BE2C (cell line): ENCODE results near the gene APIP.

Source experiments
- DNase-seq: peaks from one replicate; pipeline ENCODE4 v3.0.0-alpha.2; 2020
- H3K27me3 ChIP-seq: fragments of 250-450 bp; sonication (Bioruptor Pico); 2 replicates; pipeline ENCODE4 v1.5.1; 2020; ENCODE audit warnings: mild to moderate bottlenecking
- H3K36me3 ChIP-seq: fragments of 250-450 bp; sonication (Bioruptor Pico); 2 replicates; pipeline ENCODE4 v1.5.1; 2020; ENCODE audit warnings: mild to moderate bottlenecking
- H3K4me1 ChIP-seq: fragments of 250-450 bp; sonication (Bioruptor Pico); 2 replicates; pipeline ENCODE4 v1.5.1; 2020
- H3K4me3 ChIP-seq: 2 replicates; pipeline ENCODE4 v1.5.1; 2011; ENCODE audit warnings: low read depth, low read length
- H3K9me3 ChIP-seq: fragments of 250-450 bp; sonication (Bioruptor Pico); 2 replicates; pipeline ENCODE4 v1.5.1; 2020
- CTCF ChIP-seq: IDR thresholded peaks from 2 replicates; pipeline ENCODE4 v1.5.1; 2012; ENCODE audit warnings: mild to moderate bottlenecking, low read depth, low read length

Gene APIP

GRCh38 chr11:34851916-34852315 lies 64.3 kb downstream of the APIP start:
- Histone ChIP-seq H3K4me3 (no peak overlapping the region), H3K36me3 (no peaks in the 10 kb centered on the region), H3K27me3 (no peaks in the 10 kb centered on the region), H3K9me3 (no peaks in the 10 kb centered on the region), H3K4me1 (no peaks in the 10 kb centered on the region)
- no peak for TF ChIP-seq CTCF
- no peak for DNase-seq

- DNase-seq: no peak
- Histone ChIP-seq H3K36me3 (no peaks in the 10 kb centered on the region), H3K27me3 (no peaks in the 10 kb centered on the region), H3K4me3 (no peak overlapping the region), H3K4me1 (no peaks in the 10 kb centered on the region), H3K9me3 (no peaks in the 10 kb centered on the region)
- no peak for TF ChIP-seq CTCF
These were observed 65.8 kb downstream of the APIP start for GRCh38 chr11:34850334-34850733.

GRCh38 chr11:34846467-34846866 lies 69.7 kb downstream of the APIP start:
- no peak for TF ChIP-seq CTCF
- Histone ChIP-seq H3K9me3 (no peaks in the 10 kb centered on the region), H3K4me3 (no peak overlapping the region), H3K36me3 (no peaks in the 10 kb centered on the region), H3K4me1 (no peaks in the 10 kb centered on the region), H3K27me3 (no peaks in the 10 kb centered on the region)
- DNase-seq: no peak

GRCh38 chr11:34844463-34845112 lies 71.6 kb downstream of the APIP start:
- no peak overlapping the region for H3K4me3 ChIP-seq
- DNase-seq: no peak
- no peaks in the 10 kb centered on the region for H3K9me3 ChIP-seq
- H3K27me3 ChIP-seq: no peaks in the 10 kb centered on the region
- TF ChIP-seq CTCF: no peak
- no peaks in the 10 kb centered on the region for H3K4me1 ChIP-seq
- no peaks in the 10 kb centered on the region for H3K36me3 ChIP-seq

GRCh38 chr11:34843271-34843670 lies 72.9 kb downstream of the APIP start:
- no peak for TF ChIP-seq CTCF
- H3K27me3 ChIP-seq: no peaks in the 10 kb centered on the region

GRCh38 chr11:34840736-34841386 lies 75.3 kb downstream of the APIP start:
- TF ChIP-seq CTCF: peak; percentile 60
- DNase-seq: peak; percentile 15

More at GRCh38 chr11:34843271-34843670, 72.9 kb downstream of the APIP start:
- Histone ChIP-seq H3K4me1 (no peaks in the 10 kb centered on the region), H3K36me3 (no peaks in the 10 kb centered on the region), H3K9me3 (no peaks in the 10 kb centered on the region), H3K4me3 (no peak overlapping the region)
- DNase-seq: no peak

More at GRCh38 chr11:34840736-34841386, 75.3 kb downstream of the APIP start:
- Histone ChIP-seq H3K36me3 (no peaks in the 10 kb centered on the region), H3K4me1 (no peaks in the 10 kb centered on the region), H3K4me3 (no peak overlapping the region), H3K27me3 (no peaks in the 10 kb centered on the region), H3K9me3 (no peaks in the 10 kb centered on the region)
